ENCODE results near the gene CETP.
"Not testable (repeated sequence)": the region's sequence is repeated elsewhere in the genome, so short reads cannot be mapped to it uniquely, and the experiment has no call there.

DNA sequence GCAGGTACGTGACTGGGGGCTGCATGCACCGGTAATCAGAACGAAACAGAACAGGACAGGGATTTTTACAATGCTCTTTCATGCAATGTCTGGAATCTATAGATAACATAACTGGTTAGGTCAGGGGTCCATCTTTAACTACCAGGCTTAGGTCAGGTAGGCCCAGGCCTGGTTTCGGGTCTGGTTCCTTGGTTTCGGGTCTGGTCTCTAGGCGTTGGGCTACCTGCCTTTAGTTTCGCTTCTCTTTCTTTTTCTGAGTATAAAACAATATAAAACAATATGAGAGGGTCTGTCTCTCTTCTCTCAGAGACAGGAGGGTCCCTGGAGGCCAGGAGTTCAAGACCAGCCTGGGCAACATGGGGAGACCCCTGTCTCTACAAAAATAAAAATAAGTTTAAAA is 12.1 kb downstream of the CETP start:
- TF ChIP-seq, protein P1, sequence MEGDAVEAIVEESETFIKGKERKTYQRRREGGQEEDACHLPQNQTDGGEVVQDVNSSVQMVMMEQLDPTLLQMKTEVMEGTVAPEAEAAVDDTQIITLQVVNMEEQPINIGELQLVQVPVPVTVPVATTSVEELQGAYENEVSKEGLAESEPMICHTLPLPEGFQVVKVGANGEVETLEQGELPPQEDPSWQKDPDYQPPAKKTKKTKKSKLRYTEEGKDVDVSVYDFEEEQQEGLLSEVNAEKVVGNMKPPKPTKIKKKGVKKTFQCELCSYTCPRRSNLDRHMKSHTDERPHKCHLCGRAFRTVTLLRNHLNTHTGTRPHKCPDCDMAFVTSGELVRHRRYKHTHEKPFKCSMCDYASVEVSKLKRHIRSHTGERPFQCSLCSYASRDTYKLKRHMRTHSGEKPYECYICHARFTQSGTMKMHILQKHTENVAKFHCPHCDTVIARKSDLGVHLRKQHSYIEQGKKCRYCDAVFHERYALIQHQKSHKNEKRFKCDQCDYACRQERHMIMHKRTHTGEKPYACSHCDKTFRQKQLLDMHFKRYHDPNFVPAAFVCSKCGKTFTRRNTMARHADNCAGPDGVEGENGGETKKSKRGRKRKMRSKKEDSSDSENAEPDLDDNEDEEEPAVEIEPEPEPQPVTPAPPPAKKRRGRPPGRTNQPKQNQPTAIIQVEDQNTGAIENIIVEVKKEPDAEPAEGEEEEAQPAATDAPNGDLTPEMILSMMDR (CRISPR knock-in tag; IDR thresholded peaks at IDR 0.05), result not testable (repeated sequence)
- TF ChIP-seq ZFP36 (IDR thresholded peaks at IDR 0.05; ENCODE audit: borderline replicate concordance, low read depth, low read length, partially characterized antibody); RAD21 (CRISPR knock-in tag; IDR thresholded peaks at IDR 0.05): not testable (repeated sequence)
